MM.1S (cell line): ENCODE data around the gene LRRC42.

ENCODE experiments used
- DNase-seq: peaks from one replicate; pipeline ENCODE4 v3.0.0-alpha.2; 2015
- H2AFZ ChIP-seq: fragments of 300-600 bp; sonication (generic); 2 replicates; pipeline ENCODE4 v1.6.0; 2016; ENCODE audit warnings: antibody characterized with exemption, low read length
- H3F3A ChIP-seq: fragments of 300-600 bp; sonication (generic); 2 replicates; pipeline ENCODE4 v1.6.1; 2016; ENCODE audit warnings: mild to moderate bottlenecking, antibody characterized with exemption, low read length, moderate library complexity, mixed read lengths; ENCODE audit not compliant: insufficient read depth
- H3K27ac ChIP-seq: fragments of 300-600 bp; sonication (generic); 2 replicates; pipeline ENCODE4 v1.5.1; 2016; ENCODE audit warnings: mild to moderate bottlenecking, low read length
- H3K27me3 ChIP-seq: fragments of 300-600 bp; sonication (generic); replicated peaks from 2 replicates; pipeline ENCODE4 v1.6.0; 2016; ENCODE audit warnings: low read length; ENCODE audit not compliant: insufficient read depth
- H3K36me3 ChIP-seq: fragments of 300-600 bp; sonication (generic); replicated peaks from 2 replicates; pipeline ENCODE4 v1.6.1; 2016; ENCODE audit warnings: mild to moderate bottlenecking, low read length, mixed read lengths; ENCODE audit not compliant: insufficient read depth
- H3K4me1 ChIP-seq: fragments of 300-600 bp; sonication (generic); 2 replicates; pipeline ENCODE4 v1.6.1; 2016; ENCODE audit warnings: low read length, mixed read lengths
- H3K4me2 ChIP-seq: fragments of 300-600 bp; sonication (generic); 2 replicates; pipeline ENCODE4 v1.6.0; 2016; ENCODE audit warnings: low read depth, low read length
- H3K4me3 ChIP-seq: fragments of 300-600 bp; sonication (generic); 2 replicates; pipeline ENCODE4 v1.5.1; 2016; ENCODE audit warnings: low read length, mixed read lengths
- H3K79me2 ChIP-seq: fragments of 300-600 bp; sonication (generic); 2 replicates; pipeline ENCODE4 v1.6.1; 2016; ENCODE audit warnings: mixed run types, low read length, mixed read lengths
- H3K9ac ChIP-seq: fragments of 300-600 bp; sonication (generic); 2 replicates; pipeline ENCODE4 v1.6.1; 2016; ENCODE audit warnings: low read length, mixed read lengths
- H3K9me2 ChIP-seq: fragments of 300-600 bp; sonication (generic); replicated peaks from 2 replicates; pipeline ENCODE4 v1.6.1; 2016; ENCODE audit warnings: mild to moderate bottlenecking, low read length, mixed read lengths; ENCODE audit not compliant: insufficient read depth
- H3K9me3 ChIP-seq: fragments of 300-600 bp; sonication (generic); replicated peaks from 2 replicates; pipeline ENCODE4 v1.6.1; 2016; ENCODE audit warnings: mild to moderate bottlenecking, low read length, mixed read lengths; ENCODE audit not compliant: insufficient read depth
- H4K20me1 ChIP-seq: fragments of 300-600 bp; sonication (generic); 2 replicates; pipeline ENCODE4 v1.6.1; 2016; ENCODE audit warnings: mild to moderate bottlenecking, low read length, moderate library complexity, mixed read lengths; ENCODE audit not compliant: insufficient read depth
- EZH2 ChIP-seq: fragments of 300-600 bp; sonication (generic); optimal IDR thresholded peaks from 2 replicates; pipeline ENCODE3; 2017; ENCODE audit warnings: low read depth, mild to moderate bottlenecking, antibody characterized with exemption, low read length, mixed read lengths
- EZH2phosphoT487 ChIP-seq: fragments of 300-600 bp; sonication (generic); IDR thresholded peaks from 2 replicates; pipeline ENCODE4 v1.6.1; 2018; ENCODE audit warnings: antibody characterized with exemption, low read length
- TF ChIP-seq, protein P1 (sequence below): fragments of 300-600 bp; sonication (generic); IDR thresholded peaks from 2 replicates; pipeline ENCODE4 v1.5.1; 2016; ENCODE audit warnings: antibody characterized with exemption, low read length, mixed read lengths

LRRC42 gene

DNA sequence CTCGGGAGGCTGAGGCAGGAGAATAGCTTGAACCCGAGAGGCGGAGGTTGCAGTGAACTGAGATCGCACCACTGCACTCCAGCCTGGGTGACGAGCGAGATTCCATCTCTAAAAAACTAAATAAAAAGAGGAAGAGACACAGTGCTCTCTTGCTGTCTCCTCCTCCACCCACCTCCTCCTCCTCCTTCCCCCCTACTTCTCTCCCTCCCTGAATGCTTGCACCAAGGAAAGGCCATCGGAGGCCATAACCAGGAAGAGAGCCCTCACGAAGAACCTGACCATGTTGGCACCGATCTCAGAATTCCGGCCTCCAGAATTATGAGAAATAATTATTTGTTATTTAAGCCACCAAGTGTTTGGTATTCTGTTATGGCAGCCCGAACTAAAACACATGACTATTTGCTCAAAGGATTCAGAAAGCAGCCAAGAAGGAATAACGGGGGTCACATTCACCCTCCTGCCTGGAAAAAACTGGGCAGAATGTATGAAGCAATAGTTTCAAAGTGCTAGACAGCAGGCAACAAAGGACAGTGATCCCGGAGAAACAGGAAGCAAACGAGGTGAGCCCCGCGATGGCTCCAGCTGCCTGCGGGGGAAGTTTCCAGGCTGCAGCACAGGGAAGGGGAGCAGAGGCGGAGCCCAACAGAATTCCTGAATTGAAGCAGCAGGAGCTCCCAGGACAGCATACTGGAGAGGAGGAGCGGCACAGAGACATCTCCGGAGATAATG, 36.0 kb downstream of the LRRC42 start:
- Histone ChIP-seq H3K4me3 (no peak overlapping the region), H3K27me3 (no peaks in the 10 kb centered on the region), H3K36me3 (no peaks in the 10 kb centered on the region), H3K79me2 (no peaks in the 10 kb centered on the region), H2AFZ (no peak overlapping the region), H3F3A (no peaks in the 10 kb centered on the region), H3K9ac (no peak overlapping the region), H4K20me1 (no peaks in the 10 kb centered on the region), H3K4me2 (no peak overlapping the region), H3K27ac (no peak overlapping the region), H3K4me1 (no peaks in the 10 kb centered on the region), H3K9me3 (no peaks in the 10 kb centered on the region), H3K9me2 (no peaks in the 10 kb centered on the region)
- TF ChIP-seq EZH2 (no peak), EZH2phosphoT487 (no peak)
- TF ChIP-seq, protein P1, sequence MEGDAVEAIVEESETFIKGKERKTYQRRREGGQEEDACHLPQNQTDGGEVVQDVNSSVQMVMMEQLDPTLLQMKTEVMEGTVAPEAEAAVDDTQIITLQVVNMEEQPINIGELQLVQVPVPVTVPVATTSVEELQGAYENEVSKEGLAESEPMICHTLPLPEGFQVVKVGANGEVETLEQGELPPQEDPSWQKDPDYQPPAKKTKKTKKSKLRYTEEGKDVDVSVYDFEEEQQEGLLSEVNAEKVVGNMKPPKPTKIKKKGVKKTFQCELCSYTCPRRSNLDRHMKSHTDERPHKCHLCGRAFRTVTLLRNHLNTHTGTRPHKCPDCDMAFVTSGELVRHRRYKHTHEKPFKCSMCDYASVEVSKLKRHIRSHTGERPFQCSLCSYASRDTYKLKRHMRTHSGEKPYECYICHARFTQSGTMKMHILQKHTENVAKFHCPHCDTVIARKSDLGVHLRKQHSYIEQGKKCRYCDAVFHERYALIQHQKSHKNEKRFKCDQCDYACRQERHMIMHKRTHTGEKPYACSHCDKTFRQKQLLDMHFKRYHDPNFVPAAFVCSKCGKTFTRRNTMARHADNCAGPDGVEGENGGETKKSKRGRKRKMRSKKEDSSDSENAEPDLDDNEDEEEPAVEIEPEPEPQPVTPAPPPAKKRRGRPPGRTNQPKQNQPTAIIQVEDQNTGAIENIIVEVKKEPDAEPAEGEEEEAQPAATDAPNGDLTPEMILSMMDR = no peak
- DNase-seq = no peak

DNA sequence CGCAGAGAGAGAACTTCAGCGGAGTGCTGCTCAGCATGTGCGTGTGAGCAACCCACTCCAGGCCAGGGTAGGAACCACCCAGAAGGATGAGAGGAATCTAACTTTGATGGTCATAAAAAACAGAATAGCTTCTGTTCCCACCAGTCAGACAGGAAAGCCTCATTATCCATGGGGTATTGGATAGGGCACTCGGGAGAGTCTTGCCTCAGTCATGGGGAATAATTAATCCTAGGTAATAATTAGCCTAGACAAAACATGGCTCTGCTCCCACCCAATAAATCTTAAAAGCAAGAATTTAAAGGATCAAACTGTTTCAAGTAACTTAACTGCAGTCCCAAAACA, 36.6 kb downstream of the LRRC42 start:
- Histone ChIP-seq H3K36me3 (no peaks in the 10 kb centered on the region), H3K27me3 (no peaks in the 10 kb centered on the region), H3K9me3 (no peaks in the 10 kb centered on the region), H3K4me1 (peaks cover 4% of the 10 kb centered on the region; the same call in 1 of the 2 replicates), H3F3A (no peaks in the 10 kb centered on the region), H3K79me2 (no peaks in the 10 kb centered on the region), H3K4me2 (no peak overlapping the region), H3K27ac (no peak overlapping the region), H2AFZ (no peak overlapping the region), H4K20me1 (no peaks in the 10 kb centered on the region), H3K9ac (no peak overlapping the region), H3K9me2 (no peaks in the 10 kb centered on the region), H3K4me3 (no peak overlapping the region)
- TF ChIP-seq, protein P1 = no peak
- no peak for DNase-seq

DNA sequence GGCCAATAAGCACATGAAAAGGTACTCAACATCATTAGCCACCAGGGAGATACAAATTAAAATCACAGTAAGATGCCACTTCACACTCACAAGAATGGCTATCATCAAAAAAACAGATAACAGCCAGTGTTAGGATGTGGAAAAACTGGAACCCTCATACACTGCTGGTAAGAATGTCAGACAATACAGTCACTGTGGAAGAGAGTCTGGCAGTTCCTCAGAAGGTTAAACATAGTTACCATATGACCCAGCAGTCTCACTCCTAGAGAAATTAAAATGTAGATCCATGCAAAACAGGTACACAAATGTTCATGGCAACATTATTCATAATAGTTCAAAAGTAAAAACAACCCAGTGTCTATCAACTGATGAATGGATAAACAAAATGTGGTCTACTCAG, 38.6 kb downstream of the LRRC42 start:
- Histone ChIP-seq H4K20me1 (no peaks in the 10 kb centered on the region), H3F3A (no peaks in the 10 kb centered on the region), H3K9ac (no peak overlapping the region), H3K27me3 (no peaks in the 10 kb centered on the region), H3K9me2 (no peaks in the 10 kb centered on the region), H3K27ac (no peak overlapping the region), H3K36me3 (no peaks in the 10 kb centered on the region), H3K4me1 (peaks cover 6% of the 10 kb centered on the region; the same call in 1 of the 2 replicates), H3K9me3 (no peaks in the 10 kb centered on the region), H2AFZ (no peak overlapping the region), H3K4me2 (no peak overlapping the region), H3K4me3 (no peak overlapping the region), H3K79me2 (no peaks in the 10 kb centered on the region)
- no peak for DNase-seq
- TF ChIP-seq EZH2 = no peak
- no peak for TF ChIP-seq EZH2phosphoT487
- TF ChIP-seq, protein P1 = no peak
